ENCODE measurements around the gene EEA1. TPM values are rescaled to one million over a fixed set of nuclear protein-coding genes. Genes with fewer than 3 reads are reported as not detected.

EEA1 gene
- total RNA-seq, 4 donors from 2014 or later, result 13.2 to 78.4 (median 25.3) TPM

DNA sequence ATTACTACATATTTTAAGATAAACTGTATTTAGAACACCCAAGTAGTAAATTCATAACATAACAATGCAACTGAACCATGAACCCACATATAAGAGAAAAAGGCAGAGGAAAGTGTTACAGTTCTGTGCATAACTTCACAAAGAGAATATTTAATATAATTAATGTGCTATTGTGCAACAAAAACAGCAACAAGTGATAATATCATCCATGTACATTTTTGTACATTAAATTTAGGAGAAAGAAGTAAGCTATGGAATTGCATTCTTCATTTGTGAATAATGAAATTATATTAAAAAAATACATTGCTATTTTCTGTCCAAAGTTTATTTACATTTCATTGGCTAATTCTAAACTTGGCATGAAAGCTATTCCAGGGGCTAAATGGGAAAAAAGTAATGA lies 153.7 kb downstream of the EEA1 start:
- Histone ChIP-seq H3K9me3 (no peaks in the 10 kb centered on the region), H3K27ac (no peak overlapping the region), H3K4me1 (no peaks in the 10 kb centered on the region), H3K36me3 (peaks cover 0 to 39% (median 0%) of the 10 kb centered on the region in 3 donors), H3K4me3 (no peak overlapping the region), H3K27me3 (no peaks in the 10 kb centered on the region)
- DNase-seq, result no peak
- no peak for TF ChIP-seq POLR2A (IDR thresholded peaks at IDR 0.05)
- TF ChIP-seq, protein P1, sequence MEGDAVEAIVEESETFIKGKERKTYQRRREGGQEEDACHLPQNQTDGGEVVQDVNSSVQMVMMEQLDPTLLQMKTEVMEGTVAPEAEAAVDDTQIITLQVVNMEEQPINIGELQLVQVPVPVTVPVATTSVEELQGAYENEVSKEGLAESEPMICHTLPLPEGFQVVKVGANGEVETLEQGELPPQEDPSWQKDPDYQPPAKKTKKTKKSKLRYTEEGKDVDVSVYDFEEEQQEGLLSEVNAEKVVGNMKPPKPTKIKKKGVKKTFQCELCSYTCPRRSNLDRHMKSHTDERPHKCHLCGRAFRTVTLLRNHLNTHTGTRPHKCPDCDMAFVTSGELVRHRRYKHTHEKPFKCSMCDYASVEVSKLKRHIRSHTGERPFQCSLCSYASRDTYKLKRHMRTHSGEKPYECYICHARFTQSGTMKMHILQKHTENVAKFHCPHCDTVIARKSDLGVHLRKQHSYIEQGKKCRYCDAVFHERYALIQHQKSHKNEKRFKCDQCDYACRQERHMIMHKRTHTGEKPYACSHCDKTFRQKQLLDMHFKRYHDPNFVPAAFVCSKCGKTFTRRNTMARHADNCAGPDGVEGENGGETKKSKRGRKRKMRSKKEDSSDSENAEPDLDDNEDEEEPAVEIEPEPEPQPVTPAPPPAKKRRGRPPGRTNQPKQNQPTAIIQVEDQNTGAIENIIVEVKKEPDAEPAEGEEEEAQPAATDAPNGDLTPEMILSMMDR (IDR thresholded peaks at IDR 0.05), result no peak

DNA sequence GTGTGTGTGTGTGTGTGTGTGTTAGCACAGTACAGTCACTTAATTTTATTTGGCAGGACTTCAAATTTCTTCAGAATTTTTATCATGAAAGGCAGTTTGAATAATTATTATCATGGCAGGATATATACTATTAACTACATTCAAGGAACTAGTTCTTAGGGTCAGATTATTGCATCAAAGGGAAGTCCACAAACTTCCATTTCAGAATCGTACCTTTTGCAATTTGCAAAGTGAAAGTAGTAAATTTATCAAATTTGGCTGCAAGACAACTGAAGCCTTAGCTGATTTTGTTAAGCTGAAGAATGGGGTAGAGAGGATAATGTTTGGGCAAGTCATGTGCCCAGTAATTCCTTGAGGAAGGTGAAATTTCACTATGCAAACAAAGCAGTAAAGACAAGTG lies 158.1 kb downstream of the EEA1 start:
- H3K9me3 ChIP-seq, result no peaks in the 10 kb centered on the region
- no peak overlapping the region for H3K27ac ChIP-seq
- peaks cover 0 to 7% (median 0%) of the 10 kb centered on the region in 3 donors for H3K36me3 ChIP-seq
- H3K4me1 ChIP-seq, result no peaks in the 10 kb centered on the region
- no peak overlapping the region for H3K4me3 ChIP-seq
- TF ChIP-seq POLR2A (IDR thresholded peaks at IDR 0.05), result no peak
- TF ChIP-seq, protein P1 (IDR thresholded peaks at IDR 0.05), result no peak
- DNase-seq, result no peak
- no peaks in the 10 kb centered on the region for H3K27me3 ChIP-seq

DNA sequence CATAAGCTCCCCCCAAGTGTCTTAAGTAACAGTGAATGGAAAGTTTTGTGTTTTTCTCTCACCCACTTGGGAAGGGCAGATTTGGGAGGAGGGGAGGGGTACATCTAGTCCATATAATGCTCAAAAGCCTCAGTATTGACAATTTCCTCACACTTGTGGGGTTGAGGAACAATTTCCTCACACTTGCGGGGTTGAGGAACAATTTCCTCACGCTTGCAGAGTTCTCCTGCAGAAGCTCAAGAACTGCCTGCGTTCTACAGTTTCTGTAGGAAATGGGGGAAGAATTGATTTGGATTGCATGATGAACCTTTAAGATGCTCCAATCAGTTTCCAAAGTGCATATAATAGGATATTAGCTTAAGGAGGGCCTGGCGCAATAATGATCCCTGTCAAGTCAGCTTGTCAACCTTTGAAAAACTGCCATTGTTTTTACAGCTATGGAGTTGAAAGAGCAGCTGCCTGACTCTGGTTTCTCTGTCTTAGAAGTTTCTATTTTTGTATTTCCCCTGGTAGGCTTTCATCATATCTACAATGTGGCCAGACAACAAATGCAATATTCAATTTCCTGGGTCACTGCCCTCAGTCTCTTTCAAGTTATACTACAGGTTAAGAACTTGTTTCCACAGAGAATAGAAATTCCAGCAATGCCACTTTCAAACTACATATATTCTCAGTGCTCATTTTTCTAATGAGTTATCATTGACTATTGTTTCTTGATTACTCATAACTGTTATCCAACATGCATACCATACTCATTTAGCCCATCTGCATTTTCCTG lies 159.8 kb downstream of the EEA1 start:
- no peak for TF ChIP-seq POLR2A (IDR thresholded peaks at IDR 0.05)
- TF ChIP-seq, protein P1 (IDR thresholded peaks at IDR 0.05), result no peak
- H3K27ac ChIP-seq, result no peak overlapping the region
- no peaks in the 10 kb centered on the region for H3K4me1 ChIP-seq
- no peak overlapping the region for H3K4me3 ChIP-seq
- no peak for DNase-seq
- H3K27me3 ChIP-seq, result no peaks in the 10 kb centered on the region
- H3K9me3 ChIP-seq, result no peaks in the 10 kb centered on the region
- no peaks in the 10 kb centered on the region for H3K36me3 ChIP-seq

DNA sequence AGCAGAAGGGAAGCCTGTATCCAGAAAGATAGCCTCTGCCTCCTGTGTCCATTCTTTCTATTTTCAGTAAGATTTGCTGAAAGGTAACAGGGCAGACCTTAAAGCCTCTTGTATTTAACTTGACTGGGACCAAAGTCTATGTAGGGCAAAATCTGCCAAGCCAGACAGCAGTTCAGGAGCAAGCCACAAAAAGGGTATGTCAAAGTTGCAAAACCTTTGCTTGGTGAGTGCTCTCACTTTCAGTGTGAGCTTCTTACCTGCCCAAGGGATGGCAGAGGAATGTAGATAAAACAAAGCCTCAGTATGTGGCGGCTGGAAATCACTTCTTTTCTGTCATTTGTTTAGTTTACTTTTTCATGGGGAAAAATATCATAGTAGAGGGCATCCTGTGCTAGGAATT lies 163.2 kb downstream of the EEA1 start:
- no peak overlapping the region for H3K27ac ChIP-seq
- TF ChIP-seq POLR2A (IDR thresholded peaks at IDR 0.05), result no peak
- TF ChIP-seq, protein P1 (IDR thresholded peaks at IDR 0.05), result no peak
- no peaks in the 10 kb centered on the region for H3K4me1 ChIP-seq
- H3K27me3 ChIP-seq, result no peaks in the 10 kb centered on the region
- no peaks in the 10 kb centered on the region for H3K36me3 ChIP-seq
- no peak for DNase-seq
- H3K4me3 ChIP-seq, result no peak overlapping the region
- no peaks in the 10 kb centered on the region for H3K9me3 ChIP-seq

DNA sequence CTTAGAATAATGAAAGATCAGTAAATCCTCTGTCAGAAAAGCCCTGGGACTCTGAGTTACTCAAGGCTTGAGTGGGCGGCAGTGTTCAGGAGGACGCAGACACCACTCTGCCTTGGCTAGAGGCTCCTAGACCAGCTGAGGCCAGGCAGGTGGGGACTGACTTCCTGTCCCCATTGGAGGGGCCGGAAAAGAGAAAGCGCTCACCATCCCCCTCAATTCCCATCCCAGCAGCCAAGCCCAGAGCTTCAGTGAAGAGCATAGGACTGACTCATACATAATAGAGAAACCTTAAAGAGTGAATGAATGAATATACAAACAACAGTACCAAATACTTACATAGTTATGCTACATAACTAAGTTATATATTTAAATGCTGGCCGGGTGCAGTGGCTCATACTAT lies 164.3 kb downstream of the EEA1 start:
- DNase-seq, result no peak
- Histone ChIP-seq H3K4me1 (no peaks in the 10 kb centered on the region), H3K27ac (no peak overlapping the region), H3K9me3 (no peaks in the 10 kb centered on the region), H3K36me3 (no peaks in the 10 kb centered on the region), H3K4me3 (no peak overlapping the region), H3K27me3 (no peaks in the 10 kb centered on the region)
- TF ChIP-seq POLR2A (IDR thresholded peaks at IDR 0.05), result no peak
- TF ChIP-seq, protein P1 (IDR thresholded peaks at IDR 0.05), result no peak

Measured in Peyer's patch (tissue), 4 donors.